HG02623 (cell line): ENCODE results near the gene SEC61B.
"Not testable (repeated sequence)": the region's sequence is repeated elsewhere in the genome, so short reads cannot be mapped to it uniquely, and the experiment has no call there.

Experiments
- ATAC-seq: cut with Tn5 transposase; IDR thresholded peaks from one replicate; pipeline ENCODE4 v1.9.1; 2021; ENCODE audit warnings: moderate library complexity; ENCODE audit not compliant: unreplicated experiment

Gene SEC61B

DNA sequence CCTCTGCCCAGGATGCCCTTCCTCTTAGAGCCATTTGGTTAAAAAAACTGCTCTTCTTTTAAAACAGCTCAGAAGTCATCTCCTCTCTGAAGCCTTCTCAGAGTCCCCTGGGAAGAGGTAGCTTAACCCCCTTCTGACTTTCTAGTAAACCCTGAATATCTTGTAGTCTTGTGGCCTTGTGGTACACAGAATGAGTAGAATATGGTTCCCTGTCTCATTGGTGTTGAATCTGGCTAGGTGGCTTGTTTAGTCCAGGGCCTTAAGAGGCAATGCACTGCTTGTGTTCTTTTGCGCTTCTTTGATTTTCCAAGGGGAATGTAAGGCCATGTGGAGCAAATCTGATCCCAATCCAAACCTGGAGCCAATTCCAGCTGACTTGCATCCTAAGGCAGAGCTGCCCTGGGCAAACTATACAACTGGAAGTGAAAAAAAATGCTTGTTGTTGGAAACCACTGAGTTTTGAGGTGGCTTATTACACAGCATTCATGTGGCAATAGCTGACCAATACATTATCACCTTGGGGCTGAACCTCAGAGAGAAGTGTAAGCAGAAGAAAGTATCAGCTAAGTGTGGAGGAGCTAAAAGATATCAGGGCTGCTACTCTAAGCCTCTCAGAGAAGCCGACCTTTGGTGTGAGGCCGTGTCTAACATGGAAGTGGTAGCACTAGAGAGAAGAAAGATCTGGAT is 31.3 kb upstream of the SEC61B start:
- no peak for ATAC-seq

DNA sequence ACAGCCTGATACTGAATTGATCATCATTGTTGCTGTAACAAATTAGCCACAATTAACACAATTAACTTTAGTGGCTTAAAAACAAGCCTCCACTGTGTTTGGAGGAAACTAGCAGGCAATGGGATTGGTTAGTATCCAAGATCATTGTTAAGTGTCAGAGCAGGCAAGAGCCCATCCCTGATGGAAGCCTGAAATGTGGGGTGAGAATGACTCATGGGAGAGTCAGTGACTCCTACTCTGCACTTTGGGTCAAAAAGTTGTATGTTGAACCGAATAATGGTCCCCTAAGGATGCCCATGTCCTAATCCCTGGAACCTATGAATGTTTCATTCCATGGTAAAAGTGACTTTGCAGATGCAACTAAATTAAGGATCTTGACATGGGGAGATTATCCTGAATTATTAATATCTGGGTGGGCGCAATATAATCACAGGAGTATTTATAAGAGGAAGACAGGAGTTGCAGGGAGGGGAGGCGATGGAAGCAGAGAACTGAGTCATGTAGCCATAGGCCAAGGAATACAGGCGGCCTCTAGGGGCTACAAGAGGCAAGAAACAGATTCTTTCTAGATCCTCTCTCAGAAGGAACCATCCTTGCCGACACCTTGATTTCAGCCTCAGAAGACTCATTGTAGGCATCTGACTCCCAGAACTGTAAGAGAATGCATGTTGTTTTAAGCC is 29.2 kb upstream of the SEC61B start:
- no peak for ATAC-seq

DNA sequence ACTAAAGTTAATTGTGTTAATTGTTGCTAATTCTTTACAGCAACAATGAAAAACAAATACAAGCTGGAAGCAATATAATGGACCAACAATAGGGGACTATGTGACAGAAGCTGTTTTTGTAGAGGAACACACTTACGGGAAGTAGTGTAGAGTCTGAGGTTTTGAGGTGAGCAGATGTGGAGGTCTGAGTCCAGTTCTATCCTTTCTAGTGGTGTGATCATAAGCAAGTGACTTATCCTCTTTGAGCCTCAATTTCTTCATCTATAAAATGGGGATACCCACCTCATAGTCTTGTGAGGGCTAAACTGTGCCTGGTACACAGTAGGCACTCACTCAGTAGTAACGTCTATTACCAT is 28.6 kb upstream of the SEC61B start:
- no peak for ATAC-seq

DNA sequence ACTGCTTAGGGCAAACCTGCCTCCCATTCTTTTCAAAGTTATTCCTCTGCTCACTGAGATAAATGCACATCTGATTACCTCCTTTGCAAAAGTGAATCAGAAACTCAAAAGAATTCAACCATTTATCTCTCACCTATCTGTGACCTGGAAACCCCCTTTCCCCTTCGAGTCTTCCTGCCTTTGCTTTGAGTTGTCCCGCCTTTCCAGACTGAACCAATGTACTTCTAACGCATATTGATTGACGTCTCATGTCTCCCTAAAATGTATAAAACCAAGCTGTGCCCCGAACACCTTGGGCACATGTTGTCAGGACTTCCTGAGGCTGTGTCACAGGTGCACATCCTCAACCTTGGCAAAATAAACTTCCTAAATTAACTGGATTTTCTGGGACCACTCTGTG is 25.6 kb upstream of the SEC61B start:
- ATAC-seq, result not testable (repeated sequence)

DNA sequence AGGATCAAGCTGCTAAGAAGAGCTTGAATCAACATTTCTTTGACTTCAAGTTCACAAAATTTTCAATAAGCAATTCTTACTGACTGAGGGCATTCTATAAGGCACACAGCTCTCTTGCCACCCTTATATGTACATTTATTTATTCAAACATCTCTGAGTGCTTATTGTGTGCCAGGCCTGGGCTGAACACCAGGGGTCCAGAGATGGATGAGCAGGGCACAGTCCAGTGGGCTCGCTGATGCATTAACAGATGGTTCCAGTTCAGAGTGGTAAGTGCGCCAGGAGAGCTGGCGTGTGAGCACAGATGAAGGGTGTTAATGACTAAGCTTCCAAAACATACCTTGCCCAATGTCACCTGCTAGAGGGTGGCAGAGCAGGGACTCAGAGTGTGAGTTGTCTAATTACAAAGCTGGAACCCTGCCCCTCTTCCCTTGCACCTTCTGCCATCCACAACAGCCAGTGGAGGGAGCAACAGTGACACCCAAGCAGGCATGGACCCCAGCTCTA is 24.9 kb upstream of the SEC61B start:
- ATAC-seq, result no peak

DNA sequence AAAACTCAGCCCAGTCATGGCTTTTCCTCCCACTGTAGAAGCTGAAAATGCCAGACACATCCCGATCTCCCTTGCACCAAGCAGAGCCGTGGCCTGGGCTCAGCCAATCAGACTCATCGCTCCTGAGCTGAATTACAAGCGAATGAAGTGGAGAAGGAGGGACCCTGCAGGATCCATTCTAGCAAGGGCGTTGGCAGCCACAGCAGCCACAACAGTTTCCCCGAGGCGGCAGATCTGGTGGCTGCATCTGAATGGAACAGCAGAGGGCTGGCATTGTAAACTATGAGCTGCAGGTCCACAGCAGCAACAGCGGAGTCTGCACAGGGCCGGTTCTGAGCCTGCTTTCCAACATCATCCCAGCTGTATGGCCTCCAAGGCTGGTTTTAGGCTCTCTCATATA is 24.1 kb upstream of the SEC61B start:
- no peak for ATAC-seq

DNA sequence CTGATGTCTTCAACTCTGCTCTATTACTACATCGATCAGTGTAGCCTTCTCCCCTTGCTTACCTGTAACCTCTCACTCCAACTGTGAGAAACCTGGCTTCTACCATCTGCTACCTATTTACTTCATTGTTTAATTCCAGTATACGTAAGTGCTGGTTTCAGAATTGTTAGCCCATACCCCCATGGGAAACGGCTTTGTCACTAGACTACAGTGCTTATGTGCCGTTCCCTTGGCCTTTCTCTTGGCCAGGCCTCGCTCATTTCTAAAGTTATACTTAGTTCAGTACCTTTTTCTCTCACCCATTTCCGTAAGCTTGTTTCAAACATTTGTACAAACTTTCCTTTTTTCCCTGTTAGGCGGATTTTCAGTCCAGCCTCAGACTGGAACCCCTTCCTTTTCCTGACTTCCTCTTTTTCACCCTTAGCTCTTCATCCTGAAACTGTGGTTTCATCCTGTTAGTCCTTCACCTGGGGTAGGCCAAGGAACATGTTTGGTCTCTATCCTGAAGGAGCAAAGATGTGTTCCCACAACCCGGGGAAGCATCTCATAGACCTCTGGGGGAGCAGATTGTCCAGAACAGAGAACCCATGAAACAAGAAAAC is 22.0 kb upstream of the SEC61B start:
- ATAC-seq, result no peak

DNA sequence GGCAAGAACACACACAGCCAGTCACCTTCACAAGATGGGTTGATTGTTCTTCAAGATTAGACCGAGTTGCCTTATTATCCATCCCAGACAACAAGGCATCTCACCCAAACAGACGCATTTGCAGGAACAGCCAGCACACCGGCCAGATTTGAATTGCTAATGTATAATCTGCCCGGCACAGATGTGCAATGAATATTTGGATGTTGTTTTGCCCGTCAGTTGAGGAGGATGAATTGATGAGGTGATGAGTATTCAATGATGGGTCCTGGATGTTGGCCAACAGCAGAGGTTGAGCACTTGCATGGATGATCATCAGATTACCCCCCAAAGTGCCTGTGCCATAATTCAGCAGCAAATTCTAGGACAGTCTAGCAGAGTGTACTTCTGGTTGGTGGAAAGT is 20.5 kb upstream of the SEC61B start:
- no peak for ATAC-seq

DNA sequence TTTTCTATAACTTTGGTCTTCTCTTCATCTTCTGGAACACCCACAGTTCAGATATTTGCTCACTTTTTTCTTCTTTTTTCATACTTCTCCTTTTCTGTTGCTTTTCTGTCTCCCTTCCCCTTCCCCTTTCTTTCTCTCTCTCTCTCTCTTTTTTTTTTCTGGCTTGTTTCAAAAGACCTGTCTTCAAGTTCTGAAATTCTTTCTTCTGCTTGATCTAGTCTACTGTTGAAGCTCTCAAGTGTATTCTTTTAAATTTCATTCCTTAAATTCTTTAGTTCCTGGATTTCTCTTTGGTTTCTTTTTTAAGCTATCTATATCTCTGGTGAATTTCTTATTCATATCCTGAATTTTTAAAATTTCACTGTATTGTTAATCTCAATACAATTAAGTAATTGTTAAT is 11.5 kb upstream of the SEC61B start:
- ATAC-seq, result no peak

DNA sequence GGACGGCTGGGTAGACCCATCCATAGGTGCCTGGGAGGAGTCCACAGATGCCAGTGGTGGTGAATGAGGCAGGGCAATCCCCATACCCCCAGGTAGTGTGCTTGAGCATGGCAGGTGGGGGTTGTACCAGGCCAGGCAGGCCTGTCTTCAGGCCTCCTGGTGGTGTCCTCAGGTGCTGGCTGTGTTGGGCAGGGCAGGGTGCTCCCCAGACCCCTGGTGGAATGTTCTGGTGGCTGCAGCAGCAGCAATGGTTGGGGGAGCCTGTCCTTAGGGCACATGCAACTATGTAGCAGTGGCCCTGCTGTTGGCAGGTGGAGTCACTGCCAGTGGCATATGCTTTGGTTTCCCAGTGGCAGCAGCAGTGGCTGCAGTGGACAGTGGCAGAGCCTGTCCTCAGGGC is 10.3 kb upstream of the SEC61B start:
- no peak for ATAC-seq

DNA sequence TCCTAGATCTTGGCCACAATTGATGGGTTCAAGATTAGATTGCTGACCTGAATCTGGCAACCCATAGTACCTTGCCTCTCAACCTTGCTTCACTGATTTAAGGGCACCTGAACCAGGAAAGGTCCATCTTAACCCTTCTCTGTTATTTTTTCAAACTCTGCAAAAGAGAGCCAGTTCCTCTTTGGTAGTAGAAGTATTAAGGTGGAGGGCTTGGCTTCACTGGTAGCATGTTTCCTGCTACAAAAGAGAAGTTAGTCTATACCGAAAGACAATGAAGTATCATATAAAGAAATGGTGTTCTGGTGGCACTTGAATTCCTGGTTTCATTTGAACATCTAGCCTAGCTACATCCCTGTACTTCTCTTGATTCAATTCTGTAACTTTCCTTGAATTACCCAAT is 8.9 kb upstream of the SEC61B start:
- ATAC-seq, result no peak

DNA sequence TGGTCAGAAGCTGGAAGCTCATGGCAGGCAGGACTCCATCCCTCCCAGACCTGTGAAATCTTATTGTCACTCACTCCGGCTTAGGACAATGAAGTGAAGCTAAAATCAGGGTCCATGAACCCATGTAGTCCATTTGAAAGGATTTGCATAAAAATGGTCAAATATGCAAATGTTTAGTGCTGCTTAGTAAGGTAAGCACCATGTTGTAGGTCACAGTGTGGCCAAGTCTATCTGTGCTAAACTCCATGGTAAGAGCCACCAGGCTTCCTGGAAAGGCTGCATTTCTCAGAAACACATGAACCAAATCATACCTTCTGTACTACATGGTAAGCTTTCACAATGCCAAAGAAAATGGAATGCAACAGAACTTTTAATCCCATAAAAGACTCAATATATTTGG is 6.0 kb upstream of the SEC61B start:
- no peak for ATAC-seq

DNA sequence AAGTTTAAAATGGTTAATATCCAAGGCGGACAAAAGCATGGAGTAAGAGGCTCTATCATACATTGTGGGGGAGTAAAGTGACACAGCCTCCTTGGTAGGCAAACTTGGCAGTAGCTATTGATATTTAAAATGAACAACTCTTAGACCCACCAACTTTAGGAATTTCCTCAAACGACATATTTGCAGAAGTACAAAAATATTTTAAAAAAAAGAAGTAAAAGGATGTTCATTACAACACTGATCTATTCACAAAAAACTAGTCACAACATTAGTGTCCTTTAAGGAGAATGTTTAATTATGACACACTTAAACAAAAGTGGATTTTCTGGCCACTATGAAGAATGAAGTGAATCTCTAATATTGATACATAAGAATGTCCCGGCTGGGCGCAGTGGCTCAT is 2.1 kb upstream of the SEC61B start:
- ATAC-seq, result no peak

DNA sequence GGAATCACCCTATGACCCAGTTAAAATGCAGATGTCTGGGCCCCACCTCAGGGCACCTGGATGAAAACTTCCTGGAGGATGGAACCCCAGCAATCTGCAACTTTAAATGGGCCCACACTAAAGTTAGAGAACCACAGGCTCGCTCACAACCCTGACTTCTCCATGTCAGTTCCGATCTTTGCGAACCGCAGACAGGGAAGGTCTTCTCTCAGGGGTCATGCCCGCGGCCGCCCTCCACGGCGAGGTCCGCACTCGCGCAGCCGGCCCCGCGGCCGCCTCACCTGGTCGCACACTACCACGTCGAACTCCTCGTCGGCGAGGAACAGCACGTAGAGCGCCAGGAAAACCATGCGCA is 839 bp upstream of the SEC61B start:
- no peak for ATAC-seq

DNA sequence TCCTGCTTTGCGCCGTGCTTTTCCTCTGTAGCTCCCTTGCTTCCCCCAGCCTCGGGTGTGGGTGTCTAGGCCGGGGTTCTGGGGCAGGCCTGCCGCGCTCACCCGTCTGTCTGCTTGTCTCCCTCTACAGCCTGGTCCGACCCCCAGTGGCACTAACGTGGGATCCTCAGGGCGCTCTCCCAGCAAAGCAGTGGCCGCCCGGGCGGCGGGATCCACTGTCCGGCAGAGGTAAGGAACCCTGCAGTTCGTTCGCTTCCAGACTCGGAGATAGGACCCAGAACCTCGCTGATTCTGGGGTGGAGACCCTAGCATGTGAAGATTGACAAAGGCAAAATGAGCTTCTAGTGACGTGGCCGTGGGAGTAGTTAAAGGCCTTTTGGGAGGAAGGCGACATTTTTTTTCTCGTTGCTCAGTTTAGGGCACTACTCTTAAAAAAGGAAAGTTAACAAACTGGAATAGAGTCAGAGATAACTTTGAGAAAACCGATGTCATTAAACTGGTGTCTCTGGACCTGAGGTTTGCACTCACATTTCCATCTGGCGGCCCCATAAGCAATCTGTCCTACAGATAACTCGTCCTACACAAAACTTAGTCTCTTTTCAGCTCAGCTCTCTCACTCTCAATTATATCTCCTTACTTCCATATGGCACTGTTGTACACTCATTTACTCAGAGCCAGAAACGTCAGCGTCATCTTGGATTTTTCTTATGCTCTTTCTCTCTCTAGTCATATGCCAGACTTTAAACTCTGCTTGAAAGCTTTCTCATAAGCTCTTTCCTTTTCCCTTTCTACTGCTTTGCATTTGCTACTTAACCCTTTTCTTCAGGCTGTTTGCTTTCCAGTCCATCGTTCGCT is 561 bp downstream of the SEC61B start:
- peak; percentile 23 for ATAC-seq

DNA sequence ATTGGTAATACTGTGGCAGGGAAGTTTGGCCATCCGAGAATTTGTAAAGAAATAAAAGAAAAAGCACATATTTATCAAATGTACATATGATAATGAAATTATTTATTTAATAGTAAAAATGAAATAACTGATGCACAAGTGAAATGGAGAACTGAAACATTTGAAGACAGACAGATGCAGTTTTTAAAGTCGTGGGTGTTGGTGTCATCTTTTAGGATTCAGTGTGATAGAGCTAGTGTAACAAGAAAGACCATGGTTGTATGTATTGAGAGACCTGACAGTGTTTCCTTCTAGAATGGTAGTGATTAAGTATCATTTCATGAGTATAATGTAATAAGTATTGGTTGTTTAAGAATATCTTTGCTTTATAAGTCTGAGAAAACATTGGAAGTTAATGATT is 2.4 kb downstream of the SEC61B start:
- no peak for ATAC-seq

DNA sequence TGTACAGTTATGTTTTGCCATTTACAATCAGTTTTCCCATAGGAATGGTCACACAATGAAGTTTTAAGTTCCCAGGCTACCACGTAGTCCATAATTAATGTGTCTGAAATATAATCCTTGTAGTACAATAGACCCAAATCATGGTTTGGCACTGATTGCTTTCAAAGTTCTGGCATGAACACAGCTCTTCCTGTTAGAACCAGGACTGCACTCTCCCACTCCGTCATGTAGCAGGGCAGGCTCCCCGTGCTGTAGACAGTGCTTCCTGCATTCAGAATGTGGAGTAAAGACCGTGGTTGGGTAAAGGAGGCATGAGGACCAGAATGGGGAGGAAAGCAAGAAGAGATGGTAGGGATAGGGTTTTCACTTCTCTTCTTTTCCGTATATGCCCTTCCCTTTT is 4.0 kb downstream of the SEC61B start:
- ATAC-seq, result no peak

DNA sequence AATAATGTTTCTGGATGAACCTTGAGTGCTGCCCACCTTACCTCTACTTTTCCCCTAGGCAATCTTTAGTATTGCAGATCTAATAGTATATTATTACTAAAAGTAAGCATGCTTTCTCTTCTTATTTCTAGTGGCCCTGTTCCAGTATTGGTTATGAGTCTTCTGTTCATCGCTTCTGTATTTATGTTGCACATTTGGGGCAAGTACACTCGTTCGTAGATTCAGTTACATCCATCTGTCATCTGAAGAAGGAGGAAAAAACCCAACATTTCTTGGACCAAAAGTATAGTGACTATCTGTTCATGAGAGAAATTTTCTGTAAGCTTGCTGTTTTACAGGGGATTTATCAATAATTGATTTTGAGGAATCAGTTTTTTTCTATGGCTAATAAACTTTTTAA is 8.1 kb downstream of the SEC61B start:
- no peak for ATAC-seq

DNA sequence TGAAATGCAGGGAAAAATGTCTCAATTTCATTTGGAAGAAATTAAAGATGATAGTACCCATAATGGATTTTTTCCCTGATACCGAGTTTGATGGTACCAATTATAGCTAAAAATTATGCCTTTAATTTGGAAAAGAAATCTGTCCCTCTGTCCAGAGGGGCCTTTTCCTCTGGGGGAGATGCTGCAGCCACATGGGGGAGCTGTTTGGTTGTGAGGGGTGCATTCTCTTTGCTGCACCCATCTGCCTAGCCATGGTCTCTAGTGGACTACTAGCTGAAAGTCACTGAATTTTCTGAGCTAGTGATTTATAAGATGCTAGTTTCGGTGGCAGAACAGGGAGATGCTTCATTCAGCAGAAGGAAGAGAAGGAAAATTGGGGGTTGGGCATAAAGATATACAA is 9.6 kb downstream of the SEC61B start:
- no peak for ATAC-seq

DNA sequence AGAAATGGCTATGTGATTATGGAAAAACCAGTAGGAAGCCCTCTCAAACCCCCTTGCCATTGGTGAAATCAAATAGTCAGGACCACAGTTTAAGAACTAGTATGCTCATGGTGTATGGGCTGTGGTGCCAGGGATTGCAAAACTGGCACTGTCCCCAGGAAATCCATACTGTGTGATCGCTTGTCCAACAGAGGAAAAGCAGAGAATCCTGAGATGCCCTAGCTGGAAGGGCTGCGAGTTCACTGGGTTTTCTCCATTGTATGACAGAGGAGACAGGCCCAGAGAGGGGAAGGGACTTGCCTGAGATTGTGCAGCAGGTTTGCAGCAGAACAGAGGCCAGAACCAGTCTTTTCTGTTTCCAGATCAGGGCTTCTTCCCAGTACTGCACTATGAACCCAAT is 12.5 kb downstream of the SEC61B start:
- no peak for ATAC-seq

DNA sequence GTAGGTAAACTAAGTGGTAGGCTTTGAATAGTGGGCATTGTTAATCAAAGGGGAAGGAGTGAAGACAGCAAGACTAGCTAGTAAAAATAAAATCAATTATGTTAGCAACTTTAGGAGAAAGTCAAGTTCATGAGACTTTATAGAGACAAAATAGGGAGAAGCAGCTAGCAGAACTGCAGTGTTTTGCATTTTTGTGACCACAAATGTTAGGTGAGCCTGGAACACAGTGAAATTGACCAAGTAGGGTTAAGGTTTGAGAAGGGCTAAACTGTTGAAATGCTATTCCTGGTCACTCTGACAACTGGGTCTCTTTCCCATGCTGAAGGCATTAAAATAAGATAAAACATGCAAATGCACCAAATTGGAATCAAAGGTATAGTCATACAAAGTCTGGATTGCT is 13.0 kb downstream of the SEC61B start:
- no peak for ATAC-seq
